HG02678 (cell line): ENCODE data around the gene FUBP1.
A peak's percentile ranks its signal among the peaks of the same experiment; 100 is the strongest.
"Not testable (repeated sequence)": the region's sequence is repeated elsewhere in the genome, so short reads cannot be mapped to it uniquely, and the experiment has no call there.

Experiments used
- ATAC-seq: cut with Tn5 transposase; IDR thresholded peaks from one replicate; pipeline ENCODE4 v1.9.1; 2021; ENCODE audit warnings: mild to moderate bottlenecking, moderate library complexity; ENCODE audit not compliant: unreplicated experiment

Gene FUBP1

GRCh38 chr1:77989744-77990143 lies 10.9 kb upstream of the FUBP1 start:
- no peak for ATAC-seq

GRCh38 chr1:77987919-77988318 lies 9.0 kb upstream of the FUBP1 start:
- no peak for ATAC-seq

- ATAC-seq = no peak
Measured at GRCh38 chr1:77986810-77987209, 7.9 kb upstream of the FUBP1 start.

- no peak for ATAC-seq
Measured at GRCh38 chr1:77984629-77985028, 5.8 kb upstream of the FUBP1 start.

DNA sequence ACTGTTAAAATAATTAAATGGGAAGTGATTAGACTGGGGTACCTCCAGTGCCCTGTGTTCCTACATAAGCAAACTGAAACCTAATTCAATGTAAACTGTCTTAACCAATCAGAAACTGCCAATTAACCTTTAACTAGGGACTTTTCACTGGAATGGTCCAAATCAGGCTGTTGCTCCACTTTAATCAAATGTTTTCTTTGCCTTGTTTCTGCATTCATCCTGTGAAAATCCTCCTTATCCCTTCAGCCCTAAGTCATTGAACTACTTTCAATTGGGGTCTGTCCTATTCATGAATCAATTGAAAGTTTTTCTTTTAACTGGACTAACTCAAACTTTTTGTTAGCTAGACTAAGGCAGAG lies 5.1 kb upstream of the FUBP1 start:
- ATAC-seq = no peak

DNA sequence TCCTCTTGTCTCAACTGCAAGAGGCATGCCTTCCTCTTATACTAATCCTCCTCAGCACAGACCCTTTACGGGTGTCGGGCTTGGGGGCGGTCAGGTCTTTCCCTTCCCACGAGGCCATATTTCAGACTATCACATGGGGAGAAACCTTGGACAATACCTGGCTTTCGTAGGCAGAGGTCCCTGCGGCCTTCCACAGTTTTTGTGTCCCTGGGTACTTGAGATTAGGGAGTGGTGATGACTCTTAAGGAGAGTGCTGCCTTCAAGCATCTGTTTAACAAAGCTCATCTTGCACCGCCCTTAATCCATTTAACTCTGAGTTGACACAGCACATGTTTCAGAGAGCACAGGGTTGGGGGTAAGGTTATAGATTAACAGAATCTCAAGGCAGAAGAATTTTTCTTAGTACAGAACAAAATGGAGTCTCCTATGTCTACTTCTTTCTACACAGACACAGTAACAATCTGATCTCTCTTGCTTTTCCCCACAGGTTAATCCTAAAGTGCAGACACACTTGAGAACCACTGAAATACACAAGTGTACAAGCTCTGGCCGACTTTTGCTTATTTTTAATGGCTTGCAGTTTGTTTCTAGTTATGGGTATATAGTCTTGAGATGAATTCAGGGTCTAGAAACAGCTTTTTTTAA lies 4.6 kb upstream of the FUBP1 start:
- ATAC-seq = not testable (repeated sequence)

- ATAC-seq = peak; percentile 67
Measured at GRCh38 chr1:77978293-77978968, 441 bp downstream of the FUBP1 start.

DNA sequence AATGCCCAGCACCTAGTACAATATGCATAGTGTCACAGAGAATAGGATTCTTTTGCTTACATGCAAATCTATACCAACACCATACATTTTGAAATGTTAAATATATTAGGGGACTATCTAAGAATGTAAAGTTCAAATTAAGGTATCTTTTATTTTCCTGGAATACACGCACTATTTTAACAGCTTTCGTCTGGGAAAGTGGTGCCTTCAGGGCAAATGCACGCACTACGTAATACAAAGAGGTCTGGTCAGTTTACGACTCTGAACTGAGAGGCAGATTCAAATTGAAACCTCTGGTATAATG lies 931 bp downstream of the FUBP1 start:
- ATAC-seq = no peak

- ATAC-seq = no peak
Measured at GRCh38 chr1:77976433-77977076, 2.3 kb downstream of the FUBP1 start.

- no peak for ATAC-seq
Measured at GRCh38 chr1:77975907-77976306, 3.0 kb downstream of the FUBP1 start.

- ATAC-seq = no peak
Measured at GRCh38 chr1:77975386-77975785, 3.5 kb downstream of the FUBP1 start.

GRCh38 chr1:77972080-77972479 lies 6.8 kb downstream of the FUBP1 start:
- ATAC-seq = no peak

DNA sequence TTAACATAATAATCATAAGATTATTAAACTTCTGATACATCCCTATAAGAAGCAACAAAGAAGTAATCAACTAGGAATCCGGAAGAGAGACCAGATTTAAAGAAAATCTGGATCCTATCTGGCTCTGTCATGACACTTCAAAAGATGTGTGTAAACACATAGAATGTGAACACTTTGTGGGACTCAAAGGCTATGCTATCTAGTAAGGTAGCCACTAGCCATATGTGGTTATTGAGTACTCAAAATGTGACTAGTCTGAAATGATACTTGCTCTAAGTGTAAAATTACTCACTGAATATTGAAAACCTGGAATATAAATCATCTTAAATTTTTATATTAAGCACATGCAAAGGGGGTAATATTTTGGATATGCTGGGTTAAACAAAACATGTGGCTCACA lies 8.7 kb downstream of the FUBP1 start:
- ATAC-seq = no peak

DNA sequence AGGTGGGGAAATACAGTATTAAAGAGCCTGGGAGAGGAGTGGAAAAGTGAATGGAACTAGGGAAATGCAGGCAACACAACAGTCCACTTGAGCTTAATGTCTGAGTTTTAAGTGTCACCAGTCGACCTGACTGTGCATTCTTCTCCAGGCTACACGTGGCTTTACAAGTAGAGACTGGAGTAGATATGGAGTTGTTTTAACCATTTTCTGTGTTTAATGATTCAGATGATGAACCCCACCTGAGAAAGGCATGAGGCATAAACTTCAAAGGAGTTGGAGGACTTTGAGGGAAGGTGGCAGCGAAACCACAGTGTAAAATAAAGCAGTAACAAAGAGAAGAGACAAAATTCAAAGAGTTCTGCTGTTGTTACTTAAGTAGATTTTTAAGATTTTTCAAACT lies 12.6 kb downstream of the FUBP1 start:
- ATAC-seq = no peak

GRCh38 chr1:77961392-77961791 lies 17.5 kb downstream of the FUBP1 start:
- ATAC-seq = no peak

GRCh38 chr1:77958850-77959249 lies 20.0 kb downstream of the FUBP1 start:
- no peak for ATAC-seq

DNA sequence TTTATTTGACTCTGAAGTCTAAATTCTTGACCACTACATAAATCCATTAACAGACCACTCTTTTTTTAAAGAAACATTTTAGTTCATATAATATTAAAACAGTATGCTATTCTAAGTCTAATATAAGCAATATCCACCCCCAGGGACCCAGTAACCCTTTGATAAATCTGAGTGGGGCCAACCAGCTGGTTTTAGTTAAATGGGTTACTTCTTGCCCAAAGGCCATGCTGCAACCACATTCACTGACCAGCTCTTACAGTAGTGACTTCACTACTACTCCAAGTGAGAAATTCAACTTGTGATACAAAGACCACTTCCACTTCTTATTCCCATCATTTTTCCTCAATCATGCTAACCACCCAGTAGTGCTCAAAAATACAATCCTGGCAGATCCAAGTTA lies 20.5 kb downstream of the FUBP1 start:
- no peak for ATAC-seq

DNA sequence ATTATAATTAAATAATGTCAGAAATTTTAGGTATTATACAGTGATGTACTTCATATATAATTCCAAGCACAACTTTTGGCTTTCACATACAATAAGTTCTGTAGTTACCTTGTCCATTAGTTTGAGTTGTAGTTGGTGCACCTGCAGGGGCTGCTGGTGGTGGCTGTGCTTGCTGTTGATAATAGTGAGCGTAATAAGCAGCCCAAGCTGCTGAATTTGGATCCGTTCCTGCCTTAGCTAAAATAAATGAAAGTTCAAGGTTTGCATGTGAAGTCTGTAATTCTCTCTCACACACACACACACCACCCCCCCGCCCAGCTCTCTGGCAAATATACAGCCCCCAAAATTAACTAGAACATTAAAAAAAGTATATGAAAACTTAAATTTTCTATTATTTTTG lies 22.4 kb downstream of the FUBP1 start:
- no peak for ATAC-seq

- no peak for ATAC-seq
Measured at GRCh38 chr1:77955709-77956108, 23.2 kb downstream of the FUBP1 start.

DNA sequence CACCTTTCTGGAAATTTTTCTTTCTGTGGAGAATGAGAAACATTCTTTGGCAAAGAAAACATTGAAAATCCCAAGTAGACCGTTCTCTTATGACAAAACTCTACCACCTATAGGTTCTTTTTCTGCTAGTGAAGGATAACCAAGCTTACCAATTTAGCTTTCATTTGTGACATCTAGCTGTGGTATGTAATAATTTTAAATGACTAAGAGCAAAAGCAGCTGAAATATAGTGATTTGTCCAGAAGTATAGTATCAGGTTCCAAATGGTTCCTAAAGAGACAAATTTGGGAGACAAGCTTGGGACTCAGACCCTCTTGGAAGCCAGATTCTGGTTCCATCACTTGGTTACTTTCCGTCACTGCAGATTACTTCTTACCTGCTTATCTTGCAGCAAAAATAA lies 24.4 kb downstream of the FUBP1 start:
- no peak for ATAC-seq

DNA sequence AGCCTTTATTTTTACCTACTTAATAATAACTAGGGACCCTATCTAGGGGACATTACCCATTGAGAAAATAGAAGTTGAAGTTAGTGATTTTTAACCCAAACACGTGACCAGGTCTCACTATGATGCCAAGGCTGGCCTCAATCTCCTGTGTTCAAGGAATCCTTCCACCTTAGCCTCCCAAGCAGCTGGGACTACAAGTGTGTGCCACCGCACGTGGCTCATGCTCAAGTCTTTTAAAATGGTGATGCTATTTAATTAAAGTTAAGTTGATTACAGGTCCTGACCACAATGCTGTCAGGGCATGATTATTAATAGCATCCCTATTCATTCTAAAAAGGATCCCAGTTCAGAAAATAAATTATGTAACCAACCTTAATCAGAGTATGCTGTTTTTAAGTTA lies 25.0 kb downstream of the FUBP1 start:
- ATAC-seq = no peak

- ATAC-seq = no peak
Measured at GRCh38 chr1:77951328-77951727, 27.5 kb downstream of the FUBP1 start.

DNA sequence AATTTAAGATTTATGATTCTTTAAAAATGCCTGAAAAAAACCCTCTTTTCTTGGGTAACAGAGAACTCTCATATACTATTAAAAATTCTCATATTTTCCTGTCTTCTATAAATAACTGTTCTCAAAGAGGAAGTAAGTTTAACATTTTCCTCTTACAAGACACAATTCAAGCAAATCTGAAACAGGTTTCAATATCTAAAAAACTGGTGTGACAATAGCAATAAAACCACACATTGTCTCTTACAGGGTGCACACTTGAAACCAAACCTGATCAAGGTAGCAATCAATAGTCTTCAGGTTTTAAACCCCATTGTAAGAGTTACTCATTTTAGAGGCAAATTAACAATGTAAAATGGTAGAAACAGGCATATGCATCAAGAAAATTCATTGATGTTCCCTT lies 28.0 kb downstream of the FUBP1 start:
- peak; percentile 64 for ATAC-seq
